DND-41 (cell line): ENCODE measurements around the gene RBM44.

Source experiments
- ATAC-seq: fragments of 200-7000 bp; cut with Tn5 transposase; 3 replicates; pipeline ENCODE4 v1.9.1; 2021; ENCODE audit warnings: low read depth; ENCODE audit not compliant: insufficient read depth
- DNase-seq: peaks from one replicate; pipeline ENCODE4 v3.0.0-alpha.2; 2020
- H2AFZ ChIP-seq: 2 replicates; pipeline ENCODE4 v1.6.0; 2012; ENCODE audit warnings: low read depth, low read length
- H3K27ac ChIP-seq: 2 replicates; pipeline ENCODE4 v1.5.1; 2012; ENCODE audit warnings: low read length, inconsistent platforms
- H3K27me3 ChIP-seq: fragments of 200-600 bp; sonication (generic); 2 replicates; pipeline ENCODE4 v1.6.0; 2012; ENCODE audit warnings: low read length, mild to moderate bottlenecking, inconsistent platforms; ENCODE audit not compliant: insufficient read depth, poor library complexity
- H3K36me3 ChIP-seq: 2 replicates; pipeline ENCODE4 v1.5.1; 2012; ENCODE audit warnings: low read length, inconsistent platforms; ENCODE audit not compliant: insufficient read depth
- H3K4me1 ChIP-seq: 2 replicates; pipeline ENCODE4 v1.5.1; 2012; ENCODE audit warnings: mild to moderate bottlenecking, low read length; ENCODE audit not compliant: insufficient read depth
- H3K4me2 ChIP-seq: 2 replicates; pipeline ENCODE4 v1.6.0; 2012; ENCODE audit warnings: mild to moderate bottlenecking, moderate library complexity, low read length, inconsistent platforms; ENCODE audit not compliant: insufficient read depth
- H3K4me3 ChIP-seq, 2 experiments: fragments of 200-600 bp in 1 of 2; shearing (Covaris generic) in 1 of 2; 2 replicates each; pipeline ENCODE4 v1.5.1; 2012 to 2016; ENCODE audit warnings: inconsistent platforms in 2 of 2, low read length in 2 of 2, mild to moderate bottlenecking in 2 of 2, low read depth in 1 of 2, moderate library complexity in 1 of 2
- H3K79me2 ChIP-seq: 2 replicates; pipeline ENCODE4 v1.6.0; 2012; ENCODE audit warnings: low read length, inconsistent platforms; ENCODE audit not compliant: insufficient read depth
- H3K9ac ChIP-seq: 2 replicates; pipeline ENCODE4 v1.6.0; 2012; ENCODE audit warnings: low read depth, mild to moderate bottlenecking, inconsistent platforms, low read length, moderate library complexity
- H3K9me3 ChIP-seq: 2 replicates; pipeline ENCODE4 v1.5.1; 2012; ENCODE audit warnings: low read length, moderate library complexity, mild to moderate bottlenecking, inconsistent platforms; ENCODE audit not compliant: insufficient read depth, severe bottlenecking
- H4K20me1 ChIP-seq: 2 replicates; pipeline ENCODE4 v1.6.0; 2012; ENCODE audit warnings: low read length; ENCODE audit not compliant: insufficient read depth
- CTCF ChIP-seq: IDR thresholded peaks from 2 replicates; pipeline ENCODE4 v1.5.1; 2012; ENCODE audit warnings: borderline replicate concordance, low read length, moderate library complexity, mild to moderate bottlenecking; ENCODE audit not compliant: poor library complexity, severe bottlenecking; ENCODE audit errors: extremely low read depth
- EZH2 ChIP-seq: IDR thresholded peaks from 3 replicates; pipeline ENCODE4 v1.6.1; 2012; ENCODE audit warnings: borderline replicate concordance, low read depth, mild to moderate bottlenecking, moderate library complexity, low read length, inconsistent platforms; ENCODE audit not compliant: severe bottlenecking

RBM44 gene

GRCh38 chr2:237863689-237864443 is 65.3 kb downstream of the RBM44 start:
- Histone ChIP-seq H3K27ac (no peak overlapping the region), H3K4me2 (no peak overlapping the region), H3K27me3 (peaks cover 13% of the 10 kb centered on the region), H3K79me2 (no peaks in the 10 kb centered on the region), H2AFZ (no peak overlapping the region), H3K4me3 (no peak overlapping the region), H3K36me3 (no peaks in the 10 kb centered on the region), H3K4me1 (no peaks in the 10 kb centered on the region), H3K9me3 (no peaks in the 10 kb centered on the region), H4K20me1 (no peaks in the 10 kb centered on the region), H3K9ac (no peak overlapping the region)
- TF ChIP-seq EZH2 (no peak), CTCF (no peak)
- DNase-seq = no peak
- no peak for ATAC-seq

- TF ChIP-seq CTCF (no peak), EZH2 (no peak)
- no peak overlapping the region for H3K27ac ChIP-seq
- H3K27me3 ChIP-seq = peaks cover 19% of the 10 kb centered on the region
- no peaks in the 10 kb centered on the region for H3K79me2 ChIP-seq
- H3K9ac ChIP-seq = no peak overlapping the region
- H2AFZ ChIP-seq = no peak overlapping the region
- no peak overlapping the region for H3K4me2 ChIP-seq
- no peaks in the 10 kb centered on the region for H3K4me1 ChIP-seq
- H3K36me3 ChIP-seq = no peaks in the 10 kb centered on the region
- H4K20me1 ChIP-seq = no peaks in the 10 kb centered on the region
- H3K9me3 ChIP-seq = no peaks in the 10 kb centered on the region
- DNase-seq (no peak), ATAC-seq (no peak)
- no peak overlapping the region for H3K4me3 ChIP-seq
Observed at GRCh38 chr2:237864444-237864931, 65.9 kb downstream of the RBM44 start.

GRCh38 chr2:237864940-237865622 is 66.5 kb downstream of the RBM44 start:
- H3K27ac ChIP-seq = no peak overlapping the region
- no peak overlapping the region for H3K4me2 ChIP-seq
- H4K20me1 ChIP-seq = no peaks in the 10 kb centered on the region
- H3K4me3 ChIP-seq = no peak overlapping the region
- H2AFZ ChIP-seq = no peak overlapping the region
- H3K27me3 ChIP-seq = peaks cover 20% of the 10 kb centered on the region
- no peak for DNase-seq
- ATAC-seq = no peak
- H3K9me3 ChIP-seq = no peaks in the 10 kb centered on the region
- no peaks in the 10 kb centered on the region for H3K36me3 ChIP-seq
- no peaks in the 10 kb centered on the region for H3K4me1 ChIP-seq
- TF ChIP-seq EZH2 = no peak
- TF ChIP-seq CTCF = no peak
- H3K79me2 ChIP-seq = no peaks in the 10 kb centered on the region
- H3K9ac ChIP-seq = no peak overlapping the region
